Activated CD8-positive, alpha-beta T cell treated with anti-CD3 and anti-CD28 coated beads for 36 hours (primary cell): ENCODE data around the gene MBD5. TPM values are rescaled to one million over a fixed set of nuclear protein-coding genes. Genes with fewer than 3 reads are reported as not detected.

Experiments used
- ATAC-seq: fragments of 200-7000 bp; cut with Tn5 transposase; one replicate; pipeline ENCODE4 v1.10.0; 2021; ENCODE audit warnings: mild to moderate bottlenecking, moderate library complexity
- CTCF ChIA-PET: fragments of 350-600 bp; sonication (Branson Sonifier 250); formaldehyde crosslinking; loops from one replicate; lab custom pipeline; 2021; ENCODE audit warnings: antibody characterized with exemption; lab: Charles Lee
- POLR2A ChIA-PET: fragments of 350-600 bp; sonication (Branson Sonifier 250); formaldehyde crosslinking; loops from one replicate; lab custom pipeline; 2021; ENCODE audit warnings: antibody characterized with exemption; lab: Charles Lee
- DNase-seq: peaks from one replicate; pipeline ENCODE4 v3.0.0-alpha.2; 2020
- H3K27ac Mint-ChIP-seq: one replicate; pipeline ENCODE4 v1.8.0; 2021; ENCODE audit warnings: mild to moderate bottlenecking, mixed read lengths
- H3K27me3 Mint-ChIP-seq: one replicate; pipeline ENCODE4 v1.8.0; 2021; ENCODE audit warnings: mixed read lengths
- H3K36me3 Mint-ChIP-seq: one replicate; pipeline ENCODE4 v1.8.0; 2021; ENCODE audit warnings: low read depth, mixed read lengths
- H3K4me1 Mint-ChIP-seq: one replicate; pipeline ENCODE4 v1.8.0; 2021; ENCODE audit warnings: low read depth, mixed read lengths
- H3K4me3 Mint-ChIP-seq: one replicate; pipeline ENCODE4 v1.8.0; 2021; ENCODE audit warnings: mild to moderate bottlenecking, moderate library complexity, mixed read lengths
- H3K9me3 Mint-ChIP-seq: one replicate; pipeline ENCODE4 v1.8.0; 2021; ENCODE audit warnings: mixed read lengths
- intact Hi-C: fragments of 100-400 bp; cut with micrococcal nuclease; formaldehyde crosslinking; loops from one replicate; pipeline ENCODE4 v1.10.0; 2022
- total RNA-seq, 2 experiments: library from RNA; stranded (reverse); gene quantifications; one replicate each; pipeline ENCODE4 v1.2.3, GENCODE V29; 2021
- TF ChIP-seq, protein P1 (sequence below): fragments of 200-600 bp; IDR thresholded peaks from one replicate; pipeline ENCODE4 v1.8.0; 2022; ENCODE audit warnings: antibody characterized with exemption, mild to moderate bottlenecking

The MBD5 gene
- total RNA-seq, 2 experiments from 2014 or later: 16.6 to 17.9 TPM

DNA sequence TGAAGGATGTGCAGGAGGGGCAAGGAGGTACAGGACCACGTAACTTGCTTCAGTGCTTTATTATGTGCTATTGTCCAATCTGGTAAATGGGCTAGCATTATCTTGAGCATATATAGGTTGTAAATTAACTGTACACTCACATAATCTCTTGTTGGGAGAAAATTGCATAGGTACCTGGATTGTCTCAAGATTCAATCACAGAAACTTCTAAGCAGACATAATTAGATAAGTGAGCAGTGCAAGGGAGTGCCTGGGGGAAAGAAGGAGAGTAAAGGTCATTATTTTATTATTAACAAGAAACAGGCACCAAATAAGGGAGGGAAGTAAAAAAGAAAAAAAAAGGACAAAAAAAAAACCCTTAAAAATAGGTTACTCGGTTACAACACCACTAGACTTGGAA, 186.2 kb downstream of the MBD5 start:
- intact Hi-C loops: no loop called here
- ChIA-PET POLR2A (no interaction called here), CTCF (no interaction called here)
- Mint-ChIP-seq H3K36me3 (peaks cover 6% of the 10 kb centered on the region), H3K27me3 (no peaks in the 10 kb centered on the region), H3K27ac (no peak overlapping the region), H3K4me3 (no peak overlapping the region), H3K4me1 (peaks cover 3% of the 10 kb centered on the region), H3K9me3 (peaks cover 1% of the 10 kb centered on the region)
- DNase-seq (no peak), ATAC-seq (no peak)
- TF ChIP-seq, protein P1, sequence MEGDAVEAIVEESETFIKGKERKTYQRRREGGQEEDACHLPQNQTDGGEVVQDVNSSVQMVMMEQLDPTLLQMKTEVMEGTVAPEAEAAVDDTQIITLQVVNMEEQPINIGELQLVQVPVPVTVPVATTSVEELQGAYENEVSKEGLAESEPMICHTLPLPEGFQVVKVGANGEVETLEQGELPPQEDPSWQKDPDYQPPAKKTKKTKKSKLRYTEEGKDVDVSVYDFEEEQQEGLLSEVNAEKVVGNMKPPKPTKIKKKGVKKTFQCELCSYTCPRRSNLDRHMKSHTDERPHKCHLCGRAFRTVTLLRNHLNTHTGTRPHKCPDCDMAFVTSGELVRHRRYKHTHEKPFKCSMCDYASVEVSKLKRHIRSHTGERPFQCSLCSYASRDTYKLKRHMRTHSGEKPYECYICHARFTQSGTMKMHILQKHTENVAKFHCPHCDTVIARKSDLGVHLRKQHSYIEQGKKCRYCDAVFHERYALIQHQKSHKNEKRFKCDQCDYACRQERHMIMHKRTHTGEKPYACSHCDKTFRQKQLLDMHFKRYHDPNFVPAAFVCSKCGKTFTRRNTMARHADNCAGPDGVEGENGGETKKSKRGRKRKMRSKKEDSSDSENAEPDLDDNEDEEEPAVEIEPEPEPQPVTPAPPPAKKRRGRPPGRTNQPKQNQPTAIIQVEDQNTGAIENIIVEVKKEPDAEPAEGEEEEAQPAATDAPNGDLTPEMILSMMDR: no peak

DNA sequence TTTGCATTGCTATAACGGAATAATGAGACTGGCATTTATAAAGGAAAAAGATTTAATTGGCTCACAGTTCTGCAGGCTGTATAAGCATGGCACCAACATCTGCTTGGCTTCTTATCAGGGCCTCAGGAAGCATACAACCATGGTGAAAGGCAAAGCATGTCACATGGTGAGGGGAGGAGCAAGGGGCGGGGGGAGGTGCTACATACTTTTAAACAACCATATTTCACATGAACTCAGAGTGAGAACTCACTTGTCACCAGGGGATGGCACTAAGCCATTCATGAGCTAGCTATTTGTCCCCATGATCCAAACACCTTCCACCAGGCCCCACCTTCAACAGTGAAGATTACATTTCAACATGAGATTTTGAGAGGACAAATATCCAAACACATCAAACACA, 188.7 kb downstream of the MBD5 start:
- H3K27me3 Mint-ChIP-seq: no peaks in the 10 kb centered on the region
- CTCF ChIA-PET: no interaction called here
- H3K9me3 Mint-ChIP-seq: peaks cover 1% of the 10 kb centered on the region
- POLR2A ChIA-PET: no interaction called here
- DNase-seq (peak; percentile 61), ATAC-seq (peak; percentile 74)
- peaks cover 6% of the 10 kb centered on the region for H3K36me3 Mint-ChIP-seq
- TF ChIP-seq, protein P1: no peak
- H3K4me3 Mint-ChIP-seq: no peak overlapping the region
- intact Hi-C loops: no loop called here
- H3K27ac Mint-ChIP-seq: no peak overlapping the region
- H3K4me1 Mint-ChIP-seq: peaks cover 3% of the 10 kb centered on the region

DNA sequence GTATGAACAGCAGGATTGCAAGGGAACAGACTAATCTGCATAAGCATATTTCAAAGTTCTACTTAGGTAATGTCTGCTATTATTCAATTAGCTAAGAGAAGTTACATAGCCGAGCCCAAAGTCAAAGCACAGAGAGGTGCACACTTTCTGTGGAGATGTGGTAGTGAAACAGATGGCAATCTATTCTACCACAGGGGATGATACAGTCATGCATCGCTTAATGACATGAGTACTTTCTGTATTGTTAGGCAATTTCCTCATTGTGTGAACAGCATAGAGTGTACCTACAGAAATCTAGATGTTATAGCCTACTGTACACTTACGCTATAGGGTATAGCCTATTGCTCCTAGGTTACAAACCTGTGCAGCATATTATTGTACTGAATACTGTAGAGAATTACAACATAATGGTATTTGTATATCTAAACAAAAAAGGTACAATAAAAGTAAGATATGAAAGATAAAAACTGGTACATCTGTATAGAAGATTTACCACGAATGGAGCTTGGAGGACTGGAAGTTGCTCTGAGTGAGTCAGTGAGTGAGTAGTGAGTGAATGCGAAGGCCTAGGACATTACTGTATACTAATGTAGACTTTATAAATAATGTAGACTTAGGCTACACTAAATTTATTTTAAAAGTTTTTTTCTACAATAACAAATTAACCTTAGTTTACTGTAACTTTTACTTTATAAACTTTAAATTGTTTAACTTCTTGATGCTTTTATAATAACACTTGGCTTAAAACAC, 197.6 kb downstream of the MBD5 start:
- Mint-ChIP-seq H3K27me3 (no peaks in the 10 kb centered on the region), H3K9me3 (peaks cover 25% of the 10 kb centered on the region), H3K27ac (no peak overlapping the region), H3K36me3 (peaks cover 17% of the 10 kb centered on the region), H3K4me3 (no peak overlapping the region), H3K4me1 (no peaks in the 10 kb centered on the region)
- intact Hi-C loops: no loop called here
- ChIA-PET CTCF (interaction anchor here (1.0 kb wide), 1 partner anchor 16 kb away, joined by 3 read pairs; no protein-coding TSS in a partner anchor), POLR2A (no interaction called here)
- DNase-seq (no peak), ATAC-seq (no peak)
- TF ChIP-seq, protein P1: no peak

DNA sequence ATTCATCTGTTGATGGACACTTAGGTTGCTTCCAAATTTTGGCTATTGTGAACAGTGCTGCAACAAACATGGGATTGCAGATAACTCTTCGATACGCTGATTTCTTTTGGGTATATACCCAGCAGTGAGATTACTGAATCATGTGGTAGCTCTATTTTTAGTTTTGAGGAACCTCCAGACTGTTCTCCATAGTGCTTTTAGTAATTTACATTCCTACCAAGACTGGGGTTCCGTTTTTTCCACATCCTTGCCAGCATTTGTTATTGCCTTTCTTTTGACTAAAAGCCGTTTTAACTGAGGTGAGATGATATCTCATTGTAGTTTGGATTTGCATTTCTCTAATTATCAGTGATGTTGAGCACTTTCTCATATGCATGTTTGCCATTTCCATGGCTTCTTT, 200.3 kb downstream of the MBD5 start:
- intact Hi-C loops: no loop called here
- ATAC-seq (no peak), DNase-seq (no peak)
- CTCF ChIA-PET: no interaction called here
- peaks cover 34% of the 10 kb centered on the region for H3K9me3 Mint-ChIP-seq
- H3K27me3 Mint-ChIP-seq: no peaks in the 10 kb centered on the region
- POLR2A ChIA-PET: no interaction called here
- H3K36me3 Mint-ChIP-seq: peaks cover 27% of the 10 kb centered on the region
- TF ChIP-seq, protein P1: no peak
- H3K4me1 Mint-ChIP-seq: peaks cover 5% of the 10 kb centered on the region
- H3K4me3 Mint-ChIP-seq: no peak overlapping the region
- H3K27ac Mint-ChIP-seq: no peak overlapping the region

DNA sequence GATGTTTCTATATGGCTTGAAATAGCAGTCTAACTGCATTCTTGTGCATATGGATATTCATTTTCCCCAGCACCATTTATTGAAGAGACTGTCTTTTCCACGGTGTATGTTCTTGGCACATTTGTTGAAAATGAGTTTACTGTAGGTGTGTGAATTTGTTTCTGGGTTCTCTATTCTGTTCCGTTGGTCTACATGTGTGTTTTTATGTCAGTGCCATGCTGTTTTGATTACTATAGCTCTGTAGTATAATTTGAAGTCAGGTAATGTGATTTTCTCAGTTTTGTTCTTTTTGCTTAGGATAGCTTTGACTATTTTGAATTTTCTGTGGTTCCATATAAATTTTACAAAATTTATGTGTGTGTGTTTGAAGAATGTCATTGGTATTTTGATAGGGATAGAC, 201.0 kb downstream of the MBD5 start:
- intact Hi-C loops: no loop called here
- H3K27me3 Mint-ChIP-seq: no peaks in the 10 kb centered on the region
- peaks cover 25% of the 10 kb centered on the region for H3K36me3 Mint-ChIP-seq
- peaks cover 5% of the 10 kb centered on the region for H3K4me1 Mint-ChIP-seq
- DNase-seq (no peak), ATAC-seq (no peak)
- no peak overlapping the region for H3K4me3 Mint-ChIP-seq
- ChIA-PET POLR2A (no interaction called here), CTCF (no interaction called here)
- H3K9me3 Mint-ChIP-seq: peaks cover 34% of the 10 kb centered on the region
- no peak overlapping the region for H3K27ac Mint-ChIP-seq
- TF ChIP-seq, protein P1: no peak
